Measurements from ENCODE around the gene RBBP4. TPM values are rescaled to one million over a fixed set of nuclear protein-coding genes. Genes with fewer than 3 reads are reported as not detected.

The RBBP4 gene
- total RNA-seq, 1 experiment from 2014 or later = 165 TPM

DNA sequence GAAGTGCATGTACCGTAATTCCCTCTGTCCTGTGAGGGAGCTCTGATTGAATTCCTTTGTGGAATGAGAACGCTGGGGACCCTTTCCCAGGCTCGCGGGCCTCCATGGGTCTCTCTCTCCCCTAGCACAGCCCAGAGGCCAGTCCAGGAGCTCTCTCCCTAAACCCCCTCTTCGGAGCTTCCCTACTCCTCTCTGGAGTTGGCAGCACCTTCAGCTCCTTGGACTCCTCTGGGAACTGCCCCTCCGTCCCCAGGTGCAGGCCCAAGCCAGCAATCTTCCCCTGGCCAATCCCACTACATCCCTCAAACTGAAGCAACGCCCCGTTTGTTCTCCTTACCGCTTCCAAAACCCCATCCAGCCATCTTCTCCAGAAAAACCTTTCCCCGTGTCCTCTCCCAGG is 62.1 kb downstream of the RBBP4 start:
- peak overlapping the region; percentile 28 for H3K4me3 Mint-ChIP-seq (ENCODE audit: unreplicated experiment)
- BruUV-seq (replicated peaks) = no TSS peak
- peaks cover 19% of the 10 kb centered on the region for H3K4me1 Mint-ChIP-seq (ENCODE audit: insufficient read depth, unreplicated experiment)
- H3K9me3 Mint-ChIP-seq (ENCODE audit: unreplicated experiment) = no peaks in the 10 kb centered on the region
- no peaks in the 10 kb centered on the region for H3K36me3 Mint-ChIP-seq (ENCODE audit: insufficient read depth, unreplicated experiment)
- intact Hi-C loops (cut with micrococcal nuclease) = loop anchor here (2.0 to 5.0 kb wide), 2 partner anchors 160 to 374 kb away; no protein-coding TSS in a partner anchor
- ChIA-PET POLR2A (interaction anchor here (0.6 to 4.9 kb wide), 9 partner anchors 29 to 104 kb away, joined by 3 to 61 read pairs (median 10); partner anchors contain the start of gene YARS1), CTCF (interaction anchor here (0.6 to 16.5 kb wide), 41 partner anchors 10 to 420 kb away, joined by 3 to 418 read pairs (median 6); partner anchors contain the start of genes RBBP4, SYNC and YARS1)
- TF ChIP-seq, protein P1, sequence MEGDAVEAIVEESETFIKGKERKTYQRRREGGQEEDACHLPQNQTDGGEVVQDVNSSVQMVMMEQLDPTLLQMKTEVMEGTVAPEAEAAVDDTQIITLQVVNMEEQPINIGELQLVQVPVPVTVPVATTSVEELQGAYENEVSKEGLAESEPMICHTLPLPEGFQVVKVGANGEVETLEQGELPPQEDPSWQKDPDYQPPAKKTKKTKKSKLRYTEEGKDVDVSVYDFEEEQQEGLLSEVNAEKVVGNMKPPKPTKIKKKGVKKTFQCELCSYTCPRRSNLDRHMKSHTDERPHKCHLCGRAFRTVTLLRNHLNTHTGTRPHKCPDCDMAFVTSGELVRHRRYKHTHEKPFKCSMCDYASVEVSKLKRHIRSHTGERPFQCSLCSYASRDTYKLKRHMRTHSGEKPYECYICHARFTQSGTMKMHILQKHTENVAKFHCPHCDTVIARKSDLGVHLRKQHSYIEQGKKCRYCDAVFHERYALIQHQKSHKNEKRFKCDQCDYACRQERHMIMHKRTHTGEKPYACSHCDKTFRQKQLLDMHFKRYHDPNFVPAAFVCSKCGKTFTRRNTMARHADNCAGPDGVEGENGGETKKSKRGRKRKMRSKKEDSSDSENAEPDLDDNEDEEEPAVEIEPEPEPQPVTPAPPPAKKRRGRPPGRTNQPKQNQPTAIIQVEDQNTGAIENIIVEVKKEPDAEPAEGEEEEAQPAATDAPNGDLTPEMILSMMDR (IDR thresholded peaks at IDR 0.05; ENCODE audit: unreplicated experiment) = no peak
- DNase-seq (ENCODE audit: unreplicated experiment) = no peak
- H3K27me3 Mint-ChIP-seq (ENCODE audit: insufficient read depth, unreplicated experiment) = no peaks in the 10 kb centered on the region
- no peak overlapping the region for H3K27ac Mint-ChIP-seq (ENCODE audit: low read depth, unreplicated experiment)

DNA sequence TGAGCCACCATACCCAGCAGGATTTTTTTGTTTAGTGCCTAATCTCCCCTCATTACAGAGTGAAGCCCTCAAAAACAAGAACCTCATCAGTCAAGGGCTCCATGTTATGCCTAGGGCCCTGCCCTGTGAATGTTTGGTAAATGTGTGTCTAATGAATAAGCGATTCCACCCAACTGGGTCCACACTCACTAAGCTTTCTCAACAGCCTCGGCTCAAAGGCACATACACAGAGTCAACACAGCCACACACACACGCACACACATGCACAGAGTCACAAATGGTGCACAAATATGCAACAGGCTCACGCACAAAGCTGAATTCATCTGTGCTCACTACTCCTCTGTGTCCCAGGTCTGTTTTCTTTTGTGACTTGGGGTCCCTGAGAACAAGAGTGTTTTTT is 63.3 kb downstream of the RBBP4 start:
- Mint-ChIP-seq H3K4me1 (ENCODE audit: insufficient read depth, unreplicated experiment) (peaks cover 19% of the 10 kb centered on the region), H3K9me3 (ENCODE audit: unreplicated experiment) (no peaks in the 10 kb centered on the region), H3K27me3 (ENCODE audit: insufficient read depth, unreplicated experiment) (no peaks in the 10 kb centered on the region), H3K4me3 (ENCODE audit: unreplicated experiment) (no peak overlapping the region), H3K27ac (ENCODE audit: low read depth, unreplicated experiment) (no peak overlapping the region), H3K36me3 (ENCODE audit: insufficient read depth, unreplicated experiment) (no peaks in the 10 kb centered on the region)
- DNase-seq (ENCODE audit: unreplicated experiment) = no peak
- CTCF ChIA-PET = interaction anchor here (0.6 to 16.5 kb wide), 10 partner anchors 13 to 195 kb away, joined by 3 to 418 read pairs (median 6); no protein-coding TSS in a partner anchor
- TF ChIP-seq, protein P1 (IDR thresholded peaks at IDR 0.05; ENCODE audit: unreplicated experiment) = no peak
- intact Hi-C loops (cut with micrococcal nuclease) = loop anchor here (5.0 kb wide), 1 partner anchor 373 kb away; no protein-coding TSS in a partner anchor
- POLR2A ChIA-PET = interaction anchor here (0.7 to 4.4 kb wide), 5 partner anchors 8 to 170 kb away, joined by 3 to 70 read pairs (median 6); no protein-coding TSS in a partner anchor
- no TSS peak for BruUV-seq (replicated peaks)

DNA sequence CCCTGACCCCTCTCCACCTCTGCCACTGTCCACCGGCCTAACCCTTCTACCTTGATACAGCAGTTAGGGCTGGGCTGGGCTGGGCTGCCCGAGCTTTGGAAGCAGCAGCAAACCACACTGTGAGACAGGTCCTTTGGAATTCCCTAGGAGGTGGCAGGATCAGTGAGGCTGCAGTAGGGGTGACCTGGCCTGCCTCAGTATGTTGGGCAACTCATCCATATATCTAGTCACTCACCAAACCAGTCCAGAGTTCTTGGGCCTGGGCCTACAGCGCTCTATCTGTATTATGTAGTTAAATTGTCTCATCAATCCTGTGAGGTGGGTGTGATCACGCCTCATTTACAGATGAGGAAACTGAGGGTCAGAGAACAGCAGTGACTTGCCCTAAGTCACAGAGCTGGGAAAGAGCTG is 64.9 kb downstream of the RBBP4 start:
- no TSS peak for BruUV-seq (replicated peaks)
- POLR2A ChIA-PET = interaction anchor here (0.7 to 4.4 kb wide), 17 partner anchors 10 to 101 kb away, joined by 3 to 70 read pairs (median 6); partner anchors contain the start of genes YARS1 and ZBTB8OS
- Mint-ChIP-seq H3K27ac (ENCODE audit: low read depth, unreplicated experiment) (no peak overlapping the region), H3K36me3 (ENCODE audit: insufficient read depth, unreplicated experiment) (no peaks in the 10 kb centered on the region), H3K4me1 (ENCODE audit: insufficient read depth, unreplicated experiment) (peaks cover 19% of the 10 kb centered on the region), H3K4me3 (ENCODE audit: unreplicated experiment) (peak overlapping the region; percentile 38), H3K9me3 (ENCODE audit: unreplicated experiment) (no peaks in the 10 kb centered on the region), H3K27me3 (ENCODE audit: insufficient read depth, unreplicated experiment) (no peaks in the 10 kb centered on the region)
- peak; percentile 13 for DNase-seq (ENCODE audit: unreplicated experiment)
- intact Hi-C loops (cut with micrococcal nuclease) = no loop called here
- CTCF ChIA-PET = interaction anchor here (0.8 to 16.5 kb wide), 6 partner anchors 16 to 156 kb away, joined by 3 to 418 read pairs (median 4); no protein-coding TSS in a partner anchor
- TF ChIP-seq, protein P1 (IDR thresholded peaks at IDR 0.05; ENCODE audit: unreplicated experiment) = no peak

DNA sequence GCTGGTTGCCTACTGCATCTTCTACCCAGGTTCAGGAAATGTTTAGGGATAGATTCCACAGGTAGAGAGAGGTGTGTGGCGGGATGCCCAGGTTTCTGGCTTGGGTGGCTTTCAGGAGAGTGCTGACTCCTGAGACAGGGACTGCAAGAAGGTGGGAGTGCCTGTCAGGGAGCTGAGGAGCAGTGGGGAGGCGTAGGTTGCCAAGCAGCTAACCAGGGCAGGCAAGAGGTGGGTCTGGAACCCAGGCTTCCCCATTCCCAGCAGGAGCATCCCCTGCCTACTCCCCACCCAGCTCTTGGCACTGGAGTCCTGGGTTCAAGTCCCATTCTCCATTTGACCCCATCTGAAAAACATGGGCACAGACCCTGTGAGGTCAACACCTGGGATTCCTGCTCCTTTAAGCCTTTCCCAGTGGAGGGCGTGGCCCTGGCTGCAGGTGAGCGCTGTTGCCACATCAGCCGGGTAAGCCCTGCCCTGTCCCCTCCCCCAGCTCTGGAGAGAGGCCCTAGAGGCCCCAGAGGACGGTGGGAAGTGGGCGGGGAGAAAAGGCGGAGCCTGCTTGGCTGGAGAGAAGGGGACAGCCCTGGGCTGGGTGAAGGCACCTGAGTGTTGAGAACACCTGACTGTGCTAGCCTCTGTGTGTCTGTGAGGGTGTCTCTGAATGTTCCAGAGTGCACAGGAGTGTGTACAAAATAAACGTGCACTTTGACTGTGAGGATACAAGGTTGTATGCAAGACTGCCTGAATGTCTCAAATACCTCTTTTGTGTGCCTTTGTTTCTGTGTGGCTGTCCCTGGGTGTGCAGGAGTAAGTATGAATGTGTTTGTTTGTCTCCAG is 65.5 kb downstream of the RBBP4 start:
- TF ChIP-seq, protein P1 (IDR thresholded peaks at IDR 0.05; ENCODE audit: unreplicated experiment) = no peak
- peak overlapping the region; percentile 38 for H3K4me3 Mint-ChIP-seq (ENCODE audit: unreplicated experiment)
- POLR2A ChIA-PET = interaction anchor here (0.7 to 4.4 kb wide), 17 partner anchors 9 to 100 kb away, joined by 3 to 70 read pairs (median 6); partner anchors contain the start of genes YARS1 and ZBTB8OS
- H3K36me3 Mint-ChIP-seq (ENCODE audit: insufficient read depth, unreplicated experiment) = no peaks in the 10 kb centered on the region
- no peaks in the 10 kb centered on the region for H3K9me3 Mint-ChIP-seq (ENCODE audit: unreplicated experiment)
- intact Hi-C loops (cut with micrococcal nuclease) = no loop called here
- H3K4me1 Mint-ChIP-seq (ENCODE audit: insufficient read depth, unreplicated experiment) = peaks cover 19% of the 10 kb centered on the region
- CTCF ChIA-PET = interaction anchor here (0.8 to 16.5 kb wide), 6 partner anchors 15 to 156 kb away, joined by 3 to 418 read pairs (median 4); no protein-coding TSS in a partner anchor
- peak; percentile 96 for DNase-seq (ENCODE audit: unreplicated experiment)
- no TSS peak for BruUV-seq (replicated peaks)
- H3K27me3 Mint-ChIP-seq (ENCODE audit: insufficient read depth, unreplicated experiment) = no peaks in the 10 kb centered on the region
- peak overlapping the region; percentile 70 for H3K27ac Mint-ChIP-seq (ENCODE audit: low read depth, unreplicated experiment)

Data from MCF 10A (cell line).